Breast epithelium (tissue), 4 donors: ENCODE measurements around the gene DNMBP. TPM values are rescaled to one million over a fixed set of nuclear protein-coding genes. Genes with fewer than 3 reads are reported as not detected.
"Not testable (repeated sequence)": the region's sequence is repeated elsewhere in the genome, so short reads cannot be mapped to it uniquely, and the experiment has no call there.

ENCODE experiments used
- DNase-seq, 2 donors: peaks; one replicate each; pipeline ENCODE4 v3.0.0-alpha.2; 2019; ENCODE audit warnings: low spot score in 2 of 2
- H3K27ac ChIP-seq, 2 donors: fragments of 200-600 bp; sonication (generic) in 1 of 2; one replicate each; pipeline ENCODE4 v1.5.1; 2016 to 2019; ENCODE audit warnings: mild to moderate bottlenecking in 1 of 2
- H3K27me3 ChIP-seq, 2 donors: fragments of 200-600 bp; sonication (generic) in 1 of 2; one replicate each; pipeline versions ENCODE4 v1.5.1 to v1.6.0; 2017 to 2019; ENCODE audit warnings: control low read depth in 1 of 2, mild to moderate bottlenecking in 1 of 2
- H3K36me3 ChIP-seq: fragments of 200-600 bp; one replicate; pipeline ENCODE4 v1.5.1; 2019
- H3K4me1 ChIP-seq, 2 donors: fragments of 200-600 bp; sonication (generic); one replicate each; pipeline ENCODE4 v1.5.1; 2016 to 2019; ENCODE audit warnings: control low read depth in 1 of 2
- H3K4me3 ChIP-seq, 3 donors: fragments of 200-600 bp; sonication (generic); 1 replicate in 2 of 3; 2 replicates in 1 of 3; pipeline ENCODE4 v1.5.1; 2016 to 2019; ENCODE audit warnings: mild to moderate bottlenecking in 3 of 3, moderate library complexity in 2 of 3
- H3K9me3 ChIP-seq, 2 donors: fragments of 200-600 bp; sonication (generic) in 1 of 2; one replicate each; pipeline ENCODE4 v1.5.1; 2016 to 2019; ENCODE audit warnings: control low read depth in 1 of 2
- CTCF ChIP-seq, 3 donors: fragments of 450-650 bp; IDR thresholded peaks; one replicate each; pipeline ENCODE4 v1.5.1; 2016 to 2017; ENCODE audit warnings: antibody characterized with exemption in 3 of 3, mild to moderate bottlenecking in 3 of 3, moderate library complexity in 3 of 3
- POLR2A ChIP-seq: fragments of 450-650 bp; IDR thresholded peaks from one replicate; pipeline ENCODE4 v1.6.1; 2016; ENCODE audit warnings: antibody characterized with exemption, mild to moderate bottlenecking, moderate library complexity
- POLR2AphosphoS5 ChIP-seq, 3 donors: sonication (generic); formaldehyde crosslinking; IDR thresholded peaks; one replicate each; pipeline ENCODE4 v1.6.1; 2017; ENCODE audit warnings: antibody characterized with exemption in 3 of 3
- intact Hi-C: fragments of 100-400 bp; cut with DNase I; formaldehyde crosslinking; loops from one replicate; pipeline ENCODE4 v1.15.1; 2023; ENCODE audit warnings: low total_unique reads
- total RNA-seq, 3 donors: library from RNA; depleted of rRNA; stranded (reverse); fragments of >200 nt; gene quantifications; one replicate each; pipeline ENCODE4 v1.1.0, GENCODE V29; 2016

The DNMBP gene
- total RNA-seq, 3 donors from 2014 or later = 15.1 to 20.6 (median 15.5) TPM

- no peaks in the 10 kb centered on the region for H3K9me3 ChIP-seq
- H3K4me1 ChIP-seq = no peaks in the 10 kb centered on the region
- no peak for TF ChIP-seq CTCF (IDR thresholded peaks at IDR 0.05)
- peaks cover 28% of the 10 kb centered on the region for H3K36me3 ChIP-seq
- H3K4me3 ChIP-seq = no peak overlapping the region
- H3K27me3 ChIP-seq = no peaks in the 10 kb centered on the region
- H3K27ac ChIP-seq = no peak overlapping the region
- intact Hi-C loops = no loop called here
- DNase-seq = no peak
Observed at GRCh38 chr10:99895867-99896266, 113.9 kb downstream of the DNMBP start.

- H3K27ac ChIP-seq, DNase-seq, H3K9me3 ChIP-seq, H3K4me3 ChIP-seq, intact Hi-C loops, H3K4me1 ChIP-seq, H3K27me3 ChIP-seq: not testable (repeated sequence)
- peaks cover 28% of the 10 kb centered on the region for H3K36me3 ChIP-seq
Observed at GRCh38 chr10:99895066-99895465, 114.7 kb downstream of the DNMBP start.

GRCh38 chr10:99894613-99895012 lies 115.1 kb downstream of the DNMBP start:
- Histone ChIP-seq H3K36me3 (peaks cover 28% of the 10 kb centered on the region), H3K9me3 (no peaks in the 10 kb centered on the region), H3K27me3 (no peaks in the 10 kb centered on the region), H3K27ac (no peak overlapping the region), H3K4me1 (no peaks in the 10 kb centered on the region), H3K4me3 (no peak overlapping the region)
- DNase-seq = no peak
- TF ChIP-seq POLR2AphosphoS5 (IDR thresholded peaks at IDR 0.05) (no peak), POLR2A (no peak), CTCF (IDR thresholded peaks at IDR 0.05) (no peak)
- intact Hi-C loops = no loop called here

GRCh38 chr10:99888622-99889021 lies 121.1 kb downstream of the DNMBP start:
- Histone ChIP-seq H3K27me3 (no peaks in the 10 kb centered on the region), H3K27ac (no peak overlapping the region), H3K4me3 (no peak overlapping the region), H3K4me1 (no peaks in the 10 kb centered on the region), H3K36me3 (peaks cover 1% of the 10 kb centered on the region), H3K9me3 (no peaks in the 10 kb centered on the region)
- DNase-seq = no peak
- intact Hi-C loops = no loop called here
- TF ChIP-seq POLR2AphosphoS5 (IDR thresholded peaks at IDR 0.05) (no peak), CTCF (IDR thresholded peaks at IDR 0.05) (no peak), POLR2A (no peak)

GRCh38 chr10:99883523-99883922 lies 126.2 kb downstream of the DNMBP start:
- DNase-seq = no peak
- Histone ChIP-seq H3K36me3 (no peaks in the 10 kb centered on the region), H3K4me3 (no peak overlapping the region), H3K27ac (no peak overlapping the region), H3K9me3 (no peaks in the 10 kb centered on the region), H3K27me3 (no peaks in the 10 kb centered on the region), H3K4me1 (no peaks in the 10 kb centered on the region)
- intact Hi-C loops = no loop called here
- no peak for TF ChIP-seq POLR2AphosphoS5 (IDR thresholded peaks at IDR 0.05)
- TF ChIP-seq CTCF (IDR thresholded peaks at IDR 0.05) = no peak
- no peak for TF ChIP-seq POLR2A

GRCh38 chr10:99881371-99881770 lies 128.4 kb downstream of the DNMBP start:
- intact Hi-C loops = no loop called here
- peaks cover 8% of the 10 kb centered on the region for H3K36me3 ChIP-seq
- H3K9me3 ChIP-seq = no peaks in the 10 kb centered on the region
- no peak overlapping the region for H3K27ac ChIP-seq
- no peak for TF ChIP-seq CTCF (IDR thresholded peaks at IDR 0.05)
- no peak for TF ChIP-seq POLR2A
- TF ChIP-seq POLR2AphosphoS5 (IDR thresholded peaks at IDR 0.05) = no peak
- H3K4me1 ChIP-seq = no peaks in the 10 kb centered on the region
- H3K27me3 ChIP-seq = no peaks in the 10 kb centered on the region
- no peak overlapping the region for H3K4me3 ChIP-seq
- no peak for DNase-seq
